Stomach (tissue), 9 donors: Measurements from ENCODE around the gene AP1B1. TPM values are rescaled to one million over a fixed set of nuclear protein-coding genes. Genes with fewer than 3 reads are reported as not detected.

Experiments used
- DNase-seq, 2 donors: peaks; one replicate each; pipeline versions ENCODE4 v3.0.0 to v3.0.0-alpha.2; 2013 to 2019
- H3K27ac ChIP-seq, 5 donors: fragments of 200-600 bp in 4 of 5; sonication (generic) in 4 of 5; one replicate each; pipeline ENCODE4 v1.5.1; 2013 to 2019; ENCODE audit warnings: mild to moderate bottlenecking in 1 of 5, moderate library complexity in 1 of 5
- H3K27me3 ChIP-seq, 3 donors: fragments of 200-600 bp; sonication (generic); one replicate each; pipeline ENCODE4 v1.5.1; 2017 to 2019; ENCODE audit warnings: mixed run types in 1 of 3
- H3K36me3 ChIP-seq, 4 donors: fragments of 200-600 bp; sonication (generic); 1 replicate in 3 of 4; 2 replicates in 1 of 4; pipeline ENCODE4 v1.5.1; 2016 to 2019
- H3K4me1 ChIP-seq, 4 donors: fragments of 200-600 bp; sonication (generic); one replicate each; pipeline ENCODE4 v1.5.1; 2016 to 2019
- H3K4me3 ChIP-seq, 4 donors: fragments of 200-600 bp; sonication (generic) in 3 of 4; one replicate each; pipeline ENCODE4 v1.5.1; 2016 to 2019; ENCODE audit warnings: mild to moderate bottlenecking in 1 of 4
- H3K9me3 ChIP-seq, 4 donors: fragments of 200-600 bp; sonication (generic); one replicate each; pipeline ENCODE4 v1.5.1; 2016 to 2019
- EP300 ChIP-seq: sonication (generic); formaldehyde crosslinking; IDR thresholded peaks from one replicate; pipeline ENCODE4 v1.6.1; 2017; ENCODE audit warnings: antibody characterized with exemption
- POLR2A ChIP-seq, 4 donors: fragments of 450-650 bp; IDR thresholded peaks; one replicate each; pipeline ENCODE4 v1.6.1; 2016; ENCODE audit warnings: antibody characterized with exemption in 4 of 4, control low read depth in 2 of 4, mild to moderate bottlenecking in 1 of 4, moderate library complexity in 1 of 4
- POLR2AphosphoS5 ChIP-seq, 3 donors: sonication (generic); formaldehyde crosslinking; IDR thresholded peaks; one replicate each; pipeline ENCODE4 v1.6.1; 2016; ENCODE audit warnings: antibody characterized with exemption in 3 of 3
- WGBS, 5 donors: extraction: QIAGEN DNeasy Blood & Tissue Kit in 3 of 5; methylation state at CpG; one replicate each; pipeline versions ENCODE4 v1.1.5 to v1.1.7; 2013 to 2018; 5-methylcytosine and 5-hydroxymethylcytosine counted together
- intact Hi-C: fragments of 100-400 bp; cut with DNase I; formaldehyde crosslinking; loops from one replicate; pipeline ENCODE4 v1.15.1; 2023; ENCODE audit warnings: low total_unique reads
- polyA plus RNA-seq, 3 donors: library from polyadenylated mRNA; stranded (reverse); fragments of 200-250 nt; gene quantifications; one replicate each; pipeline ENCODE4 v1.2.3, GENCODE V29; 2013
- total RNA-seq, 5 donors: library from RNA; depleted of rRNA; stranded (reverse); fragments of >200 nt; gene quantifications; one replicate each; pipeline versions ENCODE4 v1.1.0 to v1.2.3, GENCODE V29; 2014 to 2016
- TF ChIP-seq, protein P1 (sequence below), 7 experiments: fragments of 450-650 bp in 4 of 7; fragments of 200-600 bp in 3 of 7; sonication (generic) in 3 of 7; IDR thresholded peaks; one replicate each; pipeline ENCODE4 v1.5.1; 2016 to 2019; ENCODE audit warnings: antibody characterized with exemption in 7 of 7, control low read depth in 2 of 7, mild to moderate bottlenecking in 1 of 7
- donor health status: healthy with polysubstance abuse.
- donor health status: Bipolar disorder and iron deficiency.
- donor health status: healthy.

Gene AP1B1
- total and polyA plus RNA-seq, 8 donors: 19.8 to 109 (median 43.9) TPM

- peaks cover 0 to 17% (median 8%) of the 10 kb centered on the region in 4 donors for H3K36me3 ChIP-seq
- no peak overlapping the region for H3K4me3 ChIP-seq
- peaks cover 61 to 82% (median 72%) of the 10 kb centered on the region in 4 donors for H3K4me1 ChIP-seq
- intact Hi-C loops: no loop called here
- peak overlapping the region; percentile 56 to 93 (median 87) for H3K27ac ChIP-seq
- TF ChIP-seq POLR2A (IDR thresholded peaks at IDR 0.05): no peak
- TF ChIP-seq POLR2AphosphoS5 (IDR thresholded peaks at IDR 0.05): no peak
- TF ChIP-seq, protein P1, sequence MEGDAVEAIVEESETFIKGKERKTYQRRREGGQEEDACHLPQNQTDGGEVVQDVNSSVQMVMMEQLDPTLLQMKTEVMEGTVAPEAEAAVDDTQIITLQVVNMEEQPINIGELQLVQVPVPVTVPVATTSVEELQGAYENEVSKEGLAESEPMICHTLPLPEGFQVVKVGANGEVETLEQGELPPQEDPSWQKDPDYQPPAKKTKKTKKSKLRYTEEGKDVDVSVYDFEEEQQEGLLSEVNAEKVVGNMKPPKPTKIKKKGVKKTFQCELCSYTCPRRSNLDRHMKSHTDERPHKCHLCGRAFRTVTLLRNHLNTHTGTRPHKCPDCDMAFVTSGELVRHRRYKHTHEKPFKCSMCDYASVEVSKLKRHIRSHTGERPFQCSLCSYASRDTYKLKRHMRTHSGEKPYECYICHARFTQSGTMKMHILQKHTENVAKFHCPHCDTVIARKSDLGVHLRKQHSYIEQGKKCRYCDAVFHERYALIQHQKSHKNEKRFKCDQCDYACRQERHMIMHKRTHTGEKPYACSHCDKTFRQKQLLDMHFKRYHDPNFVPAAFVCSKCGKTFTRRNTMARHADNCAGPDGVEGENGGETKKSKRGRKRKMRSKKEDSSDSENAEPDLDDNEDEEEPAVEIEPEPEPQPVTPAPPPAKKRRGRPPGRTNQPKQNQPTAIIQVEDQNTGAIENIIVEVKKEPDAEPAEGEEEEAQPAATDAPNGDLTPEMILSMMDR (IDR thresholded peaks at IDR 0.05): no peak
- no peak for TF ChIP-seq EP300
- peak; percentile 57 to 74 for DNase-seq
- no peaks in the 10 kb centered on the region for H3K27me3 ChIP-seq
- 17 to 24% (median 21%) methylated on average over 4 of the region's 4 CpGs for WGBS, 5 donors
- no peaks in the 10 kb centered on the region for H3K9me3 ChIP-seq
Measured at GRCh38 chr22:29385748-29386147, 2.6 kb downstream of the AP1B1 start.

- no peaks in the 10 kb centered on the region for H3K9me3 ChIP-seq
- no peaks in the 10 kb centered on the region for H3K27me3 ChIP-seq
- peak overlapping the region; percentile 53 to 93 (median 87) for H3K27ac ChIP-seq
- TF ChIP-seq, protein P1 (IDR thresholded peaks at IDR 0.05): no peak
- no peak for TF ChIP-seq POLR2AphosphoS5 (IDR thresholded peaks at IDR 0.05)
- H3K4me1 ChIP-seq: peaks cover 61 to 87% (median 73%) of the 10 kb centered on the region in 4 donors
- 51 to 72% (median 55%) methylated on average over 3 of the region's 3 CpGs for WGBS, 5 donors
- DNase-seq: no peak
- no peak overlapping the region for H3K4me3 ChIP-seq
- H3K36me3 ChIP-seq: peaks cover 0 to 17% (median 8%) of the 10 kb centered on the region in 4 donors
- intact Hi-C loops: no loop called here
Measured at GRCh38 chr22:29385151-29385704, 3.1 kb downstream of the AP1B1 start.

- no peak for TF ChIP-seq POLR2A (IDR thresholded peaks at IDR 0.05)
- DNase-seq: no peak
- no peaks in the 10 kb centered on the region for H3K27me3 ChIP-seq
- no peak overlapping the region for H3K4me3 ChIP-seq
- peak overlapping the region; percentile 47 to 89 (median 70) for H3K27ac ChIP-seq
- H3K9me3 ChIP-seq: no peaks in the 10 kb centered on the region
- peaks cover 55 to 94% (median 74%) of the 10 kb centered on the region in 4 donors for H3K4me1 ChIP-seq
- 78 to 94% (median 86%) methylated on average over 1 of the region's 1 CpG for WGBS, 5 donors
- peaks cover 0 to 22% (median 13%) of the 10 kb centered on the region in 4 donors for H3K36me3 ChIP-seq
- intact Hi-C loops: no loop called here
Measured at GRCh38 chr22:29383740-29384139, 4.6 kb downstream of the AP1B1 start.

GRCh38 chr22:29382580-29383302 is 5.6 kb downstream of the AP1B1 start:
- Histone ChIP-seq H3K4me1 (peaks cover 59 to 94% (median 76%) of the 10 kb centered on the region in 4 donors), H3K4me3 (no peak overlapping the region), H3K27ac (peak overlapping the region; percentile 62 to 89 (median 78)), H3K9me3 (no peaks in the 10 kb centered on the region), H3K27me3 (no peaks in the 10 kb centered on the region), H3K36me3 (peaks cover 0 to 25% (median 16%) of the 10 kb centered on the region in 4 donors)
- WGBS, 5 donors: 28 to 46% (median 33%) methylated on average over 5 to 6 of the region's 6 CpGs
- peak in 2 of 3 donors; percentile 51 to 58 for TF ChIP-seq POLR2AphosphoS5 (IDR thresholded peaks at IDR 0.05)
- TF ChIP-seq, protein P1 (IDR thresholded peaks at IDR 0.05): no peak
- peak; percentile 63 to 74 for DNase-seq
- intact Hi-C loops: no loop called here

DNA sequence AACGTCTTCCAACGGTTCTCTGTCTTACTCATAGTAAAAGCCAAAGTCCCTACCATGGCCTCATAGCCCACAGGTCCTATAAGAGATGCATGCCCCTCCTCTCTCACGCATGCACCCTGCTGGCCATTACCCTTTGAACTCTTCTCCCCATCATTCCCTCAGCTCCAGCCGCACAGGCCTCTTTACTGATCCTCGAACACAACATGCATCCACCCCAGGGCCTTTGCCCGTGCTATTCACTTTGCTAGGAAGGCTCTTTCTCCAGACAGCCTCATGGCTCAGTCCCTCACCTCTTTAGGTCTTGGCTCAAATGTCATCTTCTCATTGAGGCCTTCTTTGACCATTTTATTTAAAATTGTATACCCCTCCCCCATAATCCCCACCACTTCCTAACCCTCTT is 7.5 kb downstream of the AP1B1 start:
- intact Hi-C loops: no loop called here
- peaks cover 0 to 43% (median 34%) of the 10 kb centered on the region in 4 donors for H3K36me3 ChIP-seq
- DNase-seq: no peak
- peaks cover 49 to 86% (median 60%) of the 10 kb centered on the region in 4 donors for H3K4me1 ChIP-seq
- 82 to 91% (median 87%) methylated on average over 6 of the region's 6 CpGs for whole genome bisulfite sequencing, 5 donors
- no peaks in the 10 kb centered on the region for H3K9me3 ChIP-seq
- H3K4me3 ChIP-seq: no peak overlapping the region
- no peaks in the 10 kb centered on the region for H3K27me3 ChIP-seq
- TF ChIP-seq POLR2A (IDR thresholded peaks at IDR 0.05) (no peak), POLR2AphosphoS5 (IDR thresholded peaks at IDR 0.05) (no peak), EP300 (no peak)
- TF ChIP-seq, protein P1 (IDR thresholded peaks at IDR 0.05): no peak
- no peak overlapping the region for H3K27ac ChIP-seq
